ENCODE data around the gene SDK1. TPM values are rescaled to one million over a fixed set of nuclear protein-coding genes. Genes with fewer than 3 reads are reported as not detected.

SDK1 gene
- total and polyA plus RNA-seq, 2 of the 8 experiments (the other 6 are each of a cell fraction or from before 2014, with no cell fraction given) = 3.3 to 7.2 TPM

- Histone ChIP-seq H3K79me2 (ENCODE audit: control insufficient read depth in 1 of 2, insufficient read depth in 2 of 2, low read length in 2 of 2) (no peaks in the 10 kb centered on the region), H4K20me1 (replicated peaks in 1 of 2; ENCODE audit: control insufficient read depth in 1 of 2, insufficient read depth in 2 of 2, low read length in 2 of 2) (no peaks in the 10 kb centered on the region), H2BK15ac (ENCODE audit: low read length) (no peak overlapping the region), H3K36me3 (ENCODE audit: control insufficient read depth in 2 of 4, insufficient read depth in 4 of 4, low read length in 3 of 4) (no peaks in the 10 kb centered on the region), H3K9ac (replicated peaks in 1 of 4; ENCODE audit: extremely low read depth in 1 of 4, low read depth in 3 of 4, low read length in 3 of 4) (no peak overlapping the region; a peak in 1 of 7 replicates), H2BK20ac (ENCODE audit: low read length) (no peak overlapping the region), H3K4me2 (ENCODE audit: insufficient read depth in 1 of 2, low read depth in 2 of 2, low read length in 2 of 2) (no peak overlapping the region), H3K18ac (ENCODE audit: extremely low read depth, low read length) (no peak overlapping the region), H3K27me3 (replicated peaks in 1 of 4; ENCODE audit: control insufficient read depth in 3 of 4, extremely low read depth in 1 of 4, insufficient read depth in 3 of 4, low read length in 3 of 4) (no peaks in the 10 kb centered on the region; a peak in 1 of 7 replicates), H3K56ac (replicated peaks; ENCODE audit: insufficient read length, low read depth, low read length) (no peak overlapping the region), H3K79me1 (ENCODE audit: low read depth, low read length) (no peaks in the 10 kb centered on the region), H3K14ac (ENCODE audit: insufficient read length) (no peak overlapping the region), H2AK5ac (ENCODE audit: low read depth, low read length) (no peak overlapping the region), H4K8ac (ENCODE audit: extremely low read depth, insufficient read depth, low read length) (no peak overlapping the region), H4K91ac (replicated peaks; ENCODE audit: insufficient read length, low read length) (no peak overlapping the region), H3K4me1 (replicated peaks in 1 of 4; ENCODE audit: control insufficient read depth in 3 of 4, insufficient read depth in 4 of 4, low read length in 3 of 4) (no peaks in the 10 kb centered on the region; a peak in 1 of 7 replicates), H2AFZ (ENCODE audit: low read length) (no peak overlapping the region), H2BK12ac (ENCODE audit: low read depth, low read length) (no peak overlapping the region), H2BK5ac (ENCODE audit: low read depth, low read length) (no peak overlapping the region), H2BK120ac (replicated peaks; ENCODE audit: low read depth, low read length) (no peak overlapping the region), H3K23me2 (ENCODE audit: low read depth, low read length) (no peaks in the 10 kb centered on the region), H3K4ac (replicated peaks; ENCODE audit: insufficient read length, low read depth, low read length) (no peak overlapping the region), H3K4me3 (ENCODE audit: extremely low read depth in 1 of 4, insufficient read depth in 2 of 4, low read depth in 3 of 4, low read length in 4 of 4) (no peak overlapping the region), H3K27ac (ENCODE audit: low read depth, low read length) (no peak overlapping the region), H3K9me3 (ENCODE audit: insufficient read depth in 2 of 2, low read depth in 1 of 2, low read length in 1 of 2) (no peaks in the 10 kb centered on the region), H3K23ac (ENCODE audit: insufficient read length) (no peak overlapping the region), H4K5ac (ENCODE audit: insufficient read length, low read depth, low read length) (no peak overlapping the region)
- FAIRE-seq (no peak), DNase-seq (ENCODE audit: low read depth in 1 of 2, low spot score in 2 of 2) (no peak)
- ChIA-PET POLR2A (ENCODE audit: partially characterized antibody) (no interaction called here), CTCF (ENCODE audit: partially characterized antibody) (interaction anchor here (0.6 to 1.9 kb wide), 4 partner anchors 15 to 580 kb away, joined by 3 to 4 read pairs (median 3); no protein-coding TSS in a partner anchor)
- WGBS, 2 experiments (ENCODE audit: extremely low coverage in 1 of 2, insufficient coverage in 1 of 2, insufficient read length in 1 of 2, insufficient replicate concordance in 2 of 2, low coverage in 1 of 2, low lambda C conversion rate in 2 of 2, missing lambda C conversion rate in 1 of 2) = 88% methylated on average over 14 of the region's 14 CpGs; no CpG with 5 or more reads in 1 of the 2 experiments
- TF ChIP-seq NANOG (IDR thresholded peaks at IDR 0.05; ENCODE audit: insufficient read depth, low read depth, low read length, poor library complexity, severe bottlenecking) (no peak), SIX5 (IDR thresholded peaks at IDR 0.05; ENCODE audit: low read depth, low read length) (no peak), CEBPB (IDR thresholded peaks at IDR 0.05; ENCODE audit: low read depth, low read length) (no peak), SP2 (IDR thresholded peaks at IDR 0.05; ENCODE audit: low read length) (no peak), POLR2AphosphoS5 (IDR thresholded peaks at IDR 0.05; ENCODE audit: low read depth, low read length) (no peak)
These were observed 906.0 kb downstream of the SDK1 start for GRCh38 chr7:4207011-4207410.
